ENCODE measurements around the gene XRRA1. TPM values are rescaled to one million over a fixed set of nuclear protein-coding genes. Genes with fewer than 3 reads are reported as not detected.

XRRA1 gene
- polyA plus RNA-seq, 4 donors = 0.27 to 18.2 (median 4.6) TPM

GRCh38 chr11:74870485-74870884, 78.4 kb downstream of the XRRA1 start:
- Histone ChIP-seq H3K27ac (ENCODE audit: low read depth in 1 of 3, low read length in 2 of 3) (no peak overlapping the region), H3K4me3 (ENCODE audit: low read depth in 1 of 3, low read length in 3 of 3) (no peak overlapping the region), H3K27me3 (ENCODE audit: control insufficient read depth in 3 of 3, insufficient read depth in 3 of 3, low read length in 3 of 3) (no peaks in the 10 kb centered on the region), H3K9me3 (ENCODE audit: control insufficient read depth in 2 of 2, insufficient read depth in 1 of 2, low read depth in 1 of 2, low read length in 1 of 2) (peaks cover 4 to 83% of the 10 kb centered on the region in 2 donors), H3K4me1 (ENCODE audit: control insufficient read depth in 3 of 3, insufficient read depth in 2 of 3, low read depth in 1 of 3, low read length in 2 of 3) (no peaks in the 10 kb centered on the region), H3K36me3 (ENCODE audit: control insufficient read depth in 3 of 3, insufficient read depth in 2 of 3, low read depth in 1 of 3, low read length in 3 of 3) (peaks cover 4 to 38% (median 22%) of the 10 kb centered on the region in 3 donors)
- FAIRE-seq = no peak
- 89 to 100% (median 95%) methylated on average over 1 of the region's 1 CpG for WGBS, 3 donors
- peak in 1 of 2 donors; percentile 20 for DNase-seq

DNA sequence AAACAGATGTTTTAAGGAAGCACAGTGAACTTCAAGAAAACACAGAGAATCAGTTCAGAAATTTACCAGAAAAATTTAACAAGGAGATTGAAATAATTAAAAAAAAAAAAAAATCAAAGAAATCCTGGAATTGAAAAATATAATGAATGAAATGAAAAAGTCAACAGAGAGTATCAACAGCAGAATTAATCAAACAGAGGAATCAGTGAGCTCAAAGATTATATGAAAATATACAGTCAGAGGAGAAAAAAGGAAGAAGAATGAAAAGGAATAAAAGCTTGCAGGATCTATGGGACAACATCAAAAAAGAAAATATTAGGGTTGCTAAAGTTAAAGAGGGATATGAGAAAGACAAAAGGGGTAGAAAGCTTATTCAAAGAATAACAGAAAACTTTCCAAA, 82.3 kb downstream of the XRRA1 start:
- H3K27ac ChIP-seq (ENCODE audit: low read depth in 1 of 3, low read length in 2 of 3) = no peak overlapping the region
- H3K4me3 ChIP-seq (ENCODE audit: low read depth in 1 of 3, low read length in 3 of 3) = no peak overlapping the region
- H3K9me3 ChIP-seq (ENCODE audit: control insufficient read depth in 2 of 2, insufficient read depth in 1 of 2, low read depth in 1 of 2, low read length in 1 of 2) = peaks cover 4 to 84% of the 10 kb centered on the region in 2 donors
- DNase-seq = no peak
- H3K27me3 ChIP-seq (ENCODE audit: control insufficient read depth in 3 of 3, insufficient read depth in 3 of 3, low read length in 3 of 3) = no peaks in the 10 kb centered on the region
- H3K36me3 ChIP-seq (ENCODE audit: control insufficient read depth in 3 of 3, insufficient read depth in 2 of 3, low read depth in 1 of 3, low read length in 3 of 3) = peaks cover 16 to 49% (median 25%) of the 10 kb centered on the region in 3 donors
- H3K4me1 ChIP-seq (ENCODE audit: control insufficient read depth in 3 of 3, insufficient read depth in 2 of 3, low read depth in 1 of 3, low read length in 2 of 3) = no peaks in the 10 kb centered on the region
- FAIRE-seq = no peak

DNA sequence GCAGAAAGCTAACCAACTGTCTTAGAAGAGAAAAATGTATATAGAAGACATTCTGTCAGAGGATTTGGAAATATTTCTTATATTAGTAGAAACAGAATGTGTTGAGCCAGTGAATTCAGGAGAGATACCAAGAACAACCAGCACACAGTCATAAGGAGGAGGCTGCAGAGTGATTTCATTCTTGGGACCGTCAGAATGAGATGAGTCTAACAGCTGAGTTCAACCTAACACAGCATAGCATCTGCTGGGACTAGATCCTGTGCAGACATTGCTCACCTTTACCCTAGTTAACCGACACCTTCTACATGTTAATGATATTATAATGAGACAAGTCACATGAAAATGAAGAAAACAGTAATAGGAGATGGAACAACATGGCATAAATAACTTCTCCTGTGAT, 85.5 kb downstream of the XRRA1 start:
- Histone ChIP-seq H3K4me3 (ENCODE audit: low read depth in 1 of 3, low read length in 3 of 3) (no peak overlapping the region), H3K4me1 (ENCODE audit: control insufficient read depth in 3 of 3, insufficient read depth in 2 of 3, low read depth in 1 of 3, low read length in 2 of 3) (no peaks in the 10 kb centered on the region), H3K27ac (ENCODE audit: low read depth in 1 of 3, low read length in 2 of 3) (no peak overlapping the region), H3K27me3 (ENCODE audit: control insufficient read depth in 3 of 3, insufficient read depth in 3 of 3, low read length in 3 of 3) (no peaks in the 10 kb centered on the region), H3K9me3 (ENCODE audit: control insufficient read depth in 2 of 2, insufficient read depth in 1 of 2, low read depth in 1 of 2, low read length in 1 of 2) (peaks cover 2 to 74% of the 10 kb centered on the region in 2 donors), H3K36me3 (ENCODE audit: control insufficient read depth in 3 of 3, insufficient read depth in 2 of 3, low read depth in 1 of 3, low read length in 3 of 3) (peaks cover 17 to 54% (median 20%) of the 10 kb centered on the region in 3 donors)
- FAIRE-seq (no peak), DNase-seq (no peak)
- WGBS, 3 donors = 92 to 95% (median 92%) methylated on average over 2 of the region's 2 CpGs

DNA sequence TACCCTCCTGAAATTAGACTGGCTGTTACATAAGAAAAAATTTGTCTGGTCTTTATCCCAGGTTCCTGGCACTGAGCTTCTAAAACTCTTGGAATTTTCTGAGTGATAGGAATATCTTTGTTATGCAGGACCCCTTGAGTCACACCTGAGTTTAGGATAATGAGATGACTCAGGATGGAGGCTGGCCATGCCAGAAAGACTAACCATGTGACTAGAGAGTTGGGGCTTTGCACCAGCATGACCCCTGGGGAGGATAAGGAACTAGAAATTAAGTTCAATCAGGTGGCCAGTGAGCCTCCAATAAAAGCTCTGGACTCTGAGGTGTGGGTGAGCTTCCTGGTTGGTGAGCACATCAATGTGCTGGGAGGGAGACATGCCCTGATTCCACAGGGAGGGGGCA, 88.1 kb downstream of the XRRA1 start:
- no peak overlapping the region for H3K4me3 ChIP-seq (ENCODE audit: low read depth in 1 of 3, low read length in 3 of 3)
- peaks cover 24 to 58% (median 27%) of the 10 kb centered on the region in 3 donors for H3K36me3 ChIP-seq (ENCODE audit: control insufficient read depth in 3 of 3, insufficient read depth in 2 of 3, low read depth in 1 of 3, low read length in 3 of 3)
- FAIRE-seq = no peak
- peaks cover 2 to 52% of the 10 kb centered on the region in 2 donors for H3K9me3 ChIP-seq (ENCODE audit: control insufficient read depth in 2 of 2, insufficient read depth in 1 of 2, low read depth in 1 of 2, low read length in 1 of 2)
- DNase-seq = no peak
- H3K27ac ChIP-seq (ENCODE audit: low read depth in 1 of 3, low read length in 2 of 3) = no peak overlapping the region
- no peaks in the 10 kb centered on the region for H3K27me3 ChIP-seq (ENCODE audit: control insufficient read depth in 3 of 3, insufficient read depth in 3 of 3, low read length in 3 of 3)
- H3K4me1 ChIP-seq (ENCODE audit: control insufficient read depth in 3 of 3, insufficient read depth in 2 of 3, low read depth in 1 of 3, low read length in 2 of 3) = no peaks in the 10 kb centered on the region

DNA sequence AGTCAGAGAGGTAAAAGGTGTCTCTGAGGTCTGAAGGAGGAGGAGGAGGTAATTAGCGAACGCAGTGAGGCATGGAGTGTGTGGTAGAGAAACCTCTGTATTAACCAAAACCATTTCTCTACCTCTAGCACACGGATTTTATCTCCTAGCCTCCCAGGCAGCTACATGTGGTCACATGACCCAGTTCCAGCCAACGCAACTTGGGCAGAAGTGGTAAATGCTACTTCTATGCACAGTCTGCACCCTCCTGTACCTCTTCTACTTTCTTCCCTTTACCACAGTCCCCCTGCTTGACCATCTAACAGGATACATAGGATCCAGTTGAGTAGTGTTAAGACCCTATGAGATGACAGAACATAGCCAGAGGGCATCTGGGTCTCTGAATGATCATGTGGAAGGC, 95.7 kb downstream of the XRRA1 start:
- H3K4me3 ChIP-seq (ENCODE audit: low read depth in 1 of 3, low read length in 3 of 3) = no peak overlapping the region
- no peak overlapping the region for H3K27ac ChIP-seq (ENCODE audit: low read depth in 1 of 3, low read length in 2 of 3)
- no peaks in the 10 kb centered on the region for H3K9me3 ChIP-seq (ENCODE audit: control insufficient read depth in 2 of 2, insufficient read depth in 1 of 2, low read depth in 1 of 2, low read length in 1 of 2)
- H3K36me3 ChIP-seq (ENCODE audit: control insufficient read depth in 3 of 3, insufficient read depth in 2 of 3, low read depth in 1 of 3, low read length in 3 of 3) = peaks cover 10 to 53% (median 11%) of the 10 kb centered on the region in 3 donors
- DNase-seq (no peak), FAIRE-seq (no peak)
- WGBS, 3 donors = 89 to 95% (median 94%) methylated on average over 4 of the region's 4 CpGs
- H3K27me3 ChIP-seq (ENCODE audit: control insufficient read depth in 3 of 3, insufficient read depth in 3 of 3, low read length in 3 of 3) = no peaks in the 10 kb centered on the region
- no peaks in the 10 kb centered on the region for H3K4me1 ChIP-seq (ENCODE audit: control insufficient read depth in 3 of 3, insufficient read depth in 2 of 3, low read depth in 1 of 3, low read length in 2 of 3)

- H3K27me3 ChIP-seq (ENCODE audit: control insufficient read depth in 3 of 3, insufficient read depth in 3 of 3, low read length in 3 of 3) = no peaks in the 10 kb centered on the region
- no peak overlapping the region for H3K4me3 ChIP-seq (ENCODE audit: low read depth in 1 of 3, low read length in 3 of 3)
- FAIRE-seq (no peak), DNase-seq (no peak)
- WGBS, 3 donors = 74 to 91% (median 78%) methylated on average over 7 of the region's 7 CpGs
- peaks cover 2 to 66% (median 7%) of the 10 kb centered on the region in 3 donors for H3K36me3 ChIP-seq (ENCODE audit: control insufficient read depth in 3 of 3, insufficient read depth in 2 of 3, low read depth in 1 of 3, low read length in 3 of 3)
- no peak overlapping the region for H3K27ac ChIP-seq (ENCODE audit: low read depth in 1 of 3, low read length in 2 of 3)
- no peaks in the 10 kb centered on the region for H3K9me3 ChIP-seq (ENCODE audit: control insufficient read depth in 2 of 2, insufficient read depth in 1 of 2, low read depth in 1 of 2, low read length in 1 of 2)
- peaks cover 0 to 5% (median 0%) of the 10 kb centered on the region in 3 donors for H3K4me1 ChIP-seq (ENCODE audit: control insufficient read depth in 3 of 3, insufficient read depth in 2 of 3, low read depth in 1 of 3, low read length in 2 of 3)
Measured at GRCh38 chr11:74849525-74850391, 99.1 kb downstream of the XRRA1 start.

DNA sequence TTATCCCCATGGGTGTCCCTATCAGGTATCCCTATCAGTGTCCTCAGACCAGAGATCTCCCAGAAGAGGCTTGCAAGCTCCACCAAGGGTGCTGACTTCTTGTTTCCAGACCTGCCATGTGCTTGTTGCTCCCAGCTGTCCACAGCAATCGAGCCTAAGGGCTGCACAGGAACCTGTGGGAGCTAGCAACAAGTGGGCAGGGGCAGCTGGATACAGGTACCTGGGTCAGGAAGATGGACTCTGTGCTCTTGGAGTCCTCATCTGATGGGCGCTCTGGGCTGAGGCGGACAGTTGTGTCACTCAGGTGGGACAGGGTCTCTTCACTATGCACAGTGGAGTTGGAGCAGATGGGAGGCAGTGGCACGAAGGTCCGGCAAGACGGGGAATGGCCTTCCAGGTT, 101.0 kb downstream of the XRRA1 start:
- no peak overlapping the region for H3K27ac ChIP-seq (ENCODE audit: low read depth in 1 of 3, low read length in 2 of 3)

GRCh38 chr11:74847395-74847794, 101.5 kb downstream of the XRRA1 start:
- FAIRE-seq = no peak
- WGBS, 3 donors = 95 to 96% (median 95%) methylated on average over 1 of the region's 1 CpG

More for the DNA sequence above, 101.0 kb downstream of the XRRA1 start:
- Histone ChIP-seq H3K27me3 (ENCODE audit: control insufficient read depth in 3 of 3, insufficient read depth in 3 of 3, low read length in 3 of 3) (no peaks in the 10 kb centered on the region), H3K4me1 (ENCODE audit: control insufficient read depth in 3 of 3, insufficient read depth in 2 of 3, low read depth in 1 of 3, low read length in 2 of 3) (peaks cover 0 to 5% (median 0%) of the 10 kb centered on the region in 3 donors), H3K4me3 (ENCODE audit: low read depth in 1 of 3, low read length in 3 of 3) (no peak overlapping the region), H3K9me3 (ENCODE audit: control insufficient read depth in 2 of 2, insufficient read depth in 1 of 2, low read depth in 1 of 2, low read length in 1 of 2) (no peaks in the 10 kb centered on the region), H3K36me3 (ENCODE audit: control insufficient read depth in 3 of 3, insufficient read depth in 2 of 3, low read depth in 1 of 3, low read length in 3 of 3) (peaks cover 5 to 81% (median 7%) of the 10 kb centered on the region in 3 donors)
- 98 to 100% (median 98%) methylated on average over 6 of the region's 6 CpGs for WGBS, 3 donors
- FAIRE-seq = no peak
- DNase-seq = no peak

More at GRCh38 chr11:74847395-74847794, 101.5 kb downstream of the XRRA1 start:
- no peak overlapping the region for H3K27ac ChIP-seq (ENCODE audit: low read depth in 1 of 3, low read length in 2 of 3)
- H3K4me1 ChIP-seq (ENCODE audit: control insufficient read depth in 3 of 3, insufficient read depth in 2 of 3, low read depth in 1 of 3, low read length in 2 of 3) = peaks cover 0 to 5% (median 0%) of the 10 kb centered on the region in 3 donors
- no peaks in the 10 kb centered on the region for H3K27me3 ChIP-seq (ENCODE audit: control insufficient read depth in 3 of 3, insufficient read depth in 3 of 3, low read length in 3 of 3)
- DNase-seq = no peak
- peaks cover 7 to 80% (median 7%) of the 10 kb centered on the region in 3 donors for H3K36me3 ChIP-seq (ENCODE audit: control insufficient read depth in 3 of 3, insufficient read depth in 2 of 3, low read depth in 1 of 3, low read length in 3 of 3)
- no peaks in the 10 kb centered on the region for H3K9me3 ChIP-seq (ENCODE audit: control insufficient read depth in 2 of 2, insufficient read depth in 1 of 2, low read depth in 1 of 2, low read length in 1 of 2)
- no peak overlapping the region for H3K4me3 ChIP-seq (ENCODE audit: low read depth in 1 of 3, low read length in 3 of 3)

Measured in small intestine (tissue), 7 donors.